Muscle of back (tissue), 13 donors: ENCODE data around the gene ADTRP. TPM values are rescaled to one million over a fixed set of nuclear protein-coding genes. Genes with fewer than 3 reads are reported as not detected.
A peak's percentile ranks its signal among the peaks of the same experiment; 100 is the strongest.

ENCODE experiments used
- DNase-seq, 3 donors: peaks; one replicate each; pipeline versions ENCODE4 v3.0.0 to v3.0.0-alpha.2; 2013
- long read RNA-seq, 9 donors: transcript quantifications; one replicate each; lab custom pipeline, GENCODE V29; 2026
- polyA plus RNA-seq, 10 donors: library from polyadenylated mRNA; unstranded; fragments of 120-200 nt; gene quantifications; one replicate each; pipeline ENCODE4 v1.2.1, GENCODE V29; 2013; ENCODE audit not compliant: insufficient read length in 10 of 10

ADTRP gene
- polyA plus RNA-seq: 1 to 10 TPM in 3 of 10 donors, under 1 TPM in 7; 0.13 to 1.8 (median 0.55) TPM
- long read RNA-seq, donor 1: 0 reads
- long read RNA-seq, donor 2: 0 reads
- long read RNA-seq, donor 3: 0 reads
- long read RNA-seq, donor 4: 0 reads
- long read RNA-seq, donor 5: 0 reads
- long read RNA-seq, donor 6: 0 reads
- long read RNA-seq, donor 7: 0 reads
- long read RNA-seq, donor 8, partial matches to known transcripts: 0 of 2 reads
- long read RNA-seq, donor 8, other reads (novel, unspliced or antisense): 0 of 2 reads
- long read RNA-seq, donor 9: 0 reads

- no peak for DNase-seq
These were observed at the start of gene ADTRP for GRCh38 chr6:11778648-11779328. Gene ADTRP, minus strand, starts transcription at chr6:11778803. Its CDS starts 44 bp downstream, at chr6:11778759.

- no peak for DNase-seq
These were observed 48.2 kb upstream of the ADTRP start for GRCh38 chr6:11826779-11827178.

GRCh38 chr6:11824986-11825385, 46.4 kb upstream of the ADTRP start:
- DNase-seq: no peak

- no peak for DNase-seq
These were observed 43.7 kb upstream of the ADTRP start for GRCh38 chr6:11822346-11822745.

GRCh38 chr6:11821781-11822180, 43.2 kb upstream of the ADTRP start:
- DNase-seq: no peak

- no peak for DNase-seq
These were observed 42.2 kb upstream of the ADTRP start for GRCh38 chr6:11820821-11821220.

- DNase-seq: no peak
These were observed 40.9 kb upstream of the ADTRP start for GRCh38 chr6:11819486-11819885.

GRCh38 chr6:11815231-11815630, 36.6 kb upstream of the ADTRP start:
- DNase-seq: no peak

- no peak for DNase-seq
These were observed 36.2 kb upstream of the ADTRP start for GRCh38 chr6:11814819-11815218.

- no peak for DNase-seq
These were observed 35.5 kb upstream of the ADTRP start for GRCh38 chr6:11814106-11814505.

- DNase-seq: peak in 1 of 3 donors; percentile 52
These were observed 35.0 kb upstream of the ADTRP start for GRCh38 chr6:11813606-11814005.

- peak in 2 of 3 donors; percentile 27 to 33 for DNase-seq
These were observed 34.3 kb upstream of the ADTRP start for GRCh38 chr6:11812951-11813350.

GRCh38 chr6:11812439-11812838, 33.8 kb upstream of the ADTRP start:
- no peak for DNase-seq

- no peak for DNase-seq
These were observed 33.2 kb upstream of the ADTRP start for GRCh38 chr6:11811644-11812264.

GRCh38 chr6:11810854-11811643, 32.4 kb upstream of the ADTRP start:
- no peak for DNase-seq

- peak; percentile 46 to 68 (median 58) for DNase-seq
These were observed 31.5 kb upstream of the ADTRP start for GRCh38 chr6:11810039-11810541.

GRCh38 chr6:11808054-11808453, 29.5 kb upstream of the ADTRP start:
- no peak for DNase-seq

GRCh38 chr6:11806561-11807317, 28.1 kb upstream of the ADTRP start:
- no peak for DNase-seq

- DNase-seq: no peak
These were observed 26.9 kb upstream of the ADTRP start for GRCh38 chr6:11805259-11806053.

- no peak for DNase-seq
These were observed 26.1 kb upstream of the ADTRP start for GRCh38 chr6:11804701-11805100.
